ENCODE data around the gene ZIC4.

DNA sequence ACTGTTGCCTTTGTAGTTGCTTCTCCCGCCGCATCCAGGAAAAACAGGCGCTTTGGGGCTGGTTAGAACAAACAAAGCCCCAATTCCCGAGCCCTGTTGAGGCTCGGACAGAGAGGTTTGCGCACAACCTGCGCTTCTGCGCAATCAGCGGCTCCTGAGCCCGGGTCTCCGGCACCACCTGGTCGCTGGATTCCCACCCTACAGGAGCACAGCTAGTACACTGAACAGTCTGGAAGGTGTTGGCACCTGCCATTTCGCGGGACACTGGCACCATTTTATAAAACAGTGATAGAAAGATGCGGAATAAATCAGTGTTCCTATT, 13.8 kb downstream of the ZIC4 start:
- TF ChIP-seq, protein P1, sequence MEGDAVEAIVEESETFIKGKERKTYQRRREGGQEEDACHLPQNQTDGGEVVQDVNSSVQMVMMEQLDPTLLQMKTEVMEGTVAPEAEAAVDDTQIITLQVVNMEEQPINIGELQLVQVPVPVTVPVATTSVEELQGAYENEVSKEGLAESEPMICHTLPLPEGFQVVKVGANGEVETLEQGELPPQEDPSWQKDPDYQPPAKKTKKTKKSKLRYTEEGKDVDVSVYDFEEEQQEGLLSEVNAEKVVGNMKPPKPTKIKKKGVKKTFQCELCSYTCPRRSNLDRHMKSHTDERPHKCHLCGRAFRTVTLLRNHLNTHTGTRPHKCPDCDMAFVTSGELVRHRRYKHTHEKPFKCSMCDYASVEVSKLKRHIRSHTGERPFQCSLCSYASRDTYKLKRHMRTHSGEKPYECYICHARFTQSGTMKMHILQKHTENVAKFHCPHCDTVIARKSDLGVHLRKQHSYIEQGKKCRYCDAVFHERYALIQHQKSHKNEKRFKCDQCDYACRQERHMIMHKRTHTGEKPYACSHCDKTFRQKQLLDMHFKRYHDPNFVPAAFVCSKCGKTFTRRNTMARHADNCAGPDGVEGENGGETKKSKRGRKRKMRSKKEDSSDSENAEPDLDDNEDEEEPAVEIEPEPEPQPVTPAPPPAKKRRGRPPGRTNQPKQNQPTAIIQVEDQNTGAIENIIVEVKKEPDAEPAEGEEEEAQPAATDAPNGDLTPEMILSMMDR (IDR thresholded peaks at IDR 0.05), result no peak
- no peak for TF ChIP-seq POLR2A (IDR thresholded peaks at IDR 0.05)
